K562 (cell line): ENCODE results near the gene GRIN1. TPM values are rescaled to one million over a fixed set of nuclear protein-coding genes. Genes with fewer than 3 reads are reported as not detected.

Experiments used
- C11orf30 ChIP-seq: fragments of 450-650 bp; IDR thresholded peaks from 2 replicates; pipeline ENCODE4 v1.6.1; 2016; ENCODE audit warnings: low read depth, mild to moderate bottlenecking
- MECOM ChIP-seq: fragments of 250-450 bp; sonication (Bioruptor Pico); IDR thresholded peaks from 2 replicates; pipeline ENCODE4 v1.8.0; 2022; ENCODE audit warnings: inconsistent platforms
- NELFE ChIP-seq: IDR thresholded peaks from 2 replicates; pipeline ENCODE4 v1.6.1; 2011; ENCODE audit warnings: mild to moderate bottlenecking; ENCODE audit not compliant: insufficient read depth, insufficient read length
- RAD21 ChIP-seq, 2 experiments: fragments of 250-450 bp in 1 of 2; fragments of 450-650 bp in 1 of 2; sonication (Bioruptor Pico) in 1 of 2; formaldehyde crosslinking in 1 of 2; IDR thresholded peaks in 1 of 2; conservative IDR thresholded peaks in 1 of 2; 2 replicates each; pipeline versions ENCODE4 v1.4.0 to v1.8.0; 2020 to 2022; ENCODE audit warnings: mild to moderate bottlenecking in 2 of 2, moderate library complexity in 1 of 2
- RAD51 ChIP-seq: fragments of 450-650 bp; IDR thresholded peaks from 2 replicates; pipeline ENCODE4 v1.7.1; 2016; ENCODE audit warnings: low read depth, mild to moderate bottlenecking, borderline replicate concordance
- SIN3B ChIP-seq: fragments of 450-650 bp; IDR thresholded peaks from 2 replicates; pipeline ENCODE4 v1.6.1; 2017; ENCODE audit warnings: low read depth, mild to moderate bottlenecking, moderate library complexity
- ZNF408 ChIP-seq: fragments of 250-450 bp; sonication (Bioruptor Pico); IDR thresholded peaks from 2 replicates; pipeline ENCODE4 v1.4.0; 2020; ENCODE audit warnings: low read depth, mild to moderate bottlenecking, moderate library complexity
- ZNF551 ChIP-seq: fragments of 250-450 bp; sonication (Bioruptor Pico); IDR thresholded peaks from 2 replicates; pipeline ENCODE4 v1.5.0; 2021; ENCODE audit warnings: mild to moderate bottlenecking, moderate library complexity
- ZNF785 ChIP-seq: fragments of 250-450 bp; sonication (Bioruptor Pico); IDR thresholded peaks from 2 replicates; pipeline ENCODE4 v1.4.0; 2020; ENCODE audit warnings: mild to moderate bottlenecking
- polyA plus RNA-seq, 8 experiments: library from polyadenylated mRNA; depleted of rRNA in 4 of 8; stranded (reverse) in 5 of 8; unstranded in 3 of 8; fragments of >200 nt; fragmentation: Nextera tagmentation in 2 of 8; fragmentation: Illumina TruSeq in 1 of 8; extraction: Ambion mirVana in 2 of 8; extraction: Trizol in 1 of 8; gene quantifications; 2 replicates each; pipeline versions ENCODE4 v1.2.1 to v1.2.3, GENCODE V29; 2011 to 2014; ENCODE audit warnings: inconsistent platforms in 1 of 8, missing spikeins in 1 of 8
- total RNA-seq, 7 experiments: library from RNA; depleted of rRNA in 6 of 7; stranded (reverse); fragments of >200 nt in 6 of 7; fragmentation: Illumina TruSeq in 2 of 7; extraction: Trizol in 2 of 7; gene quantifications; 2 replicates each; pipeline versions ENCODE4 v1.2.1 to v1.2.3, GENCODE V29; 2011 to 2021; ENCODE audit warnings: low replicate concordance in 1 of 7
- TF ChIP-seq, protein P1 (sequence below): fragments of 250-450 bp; sonication (Bioruptor Pico); IDR thresholded peaks from 2 replicates; pipeline ENCODE4 v1.8.0; 2021; ENCODE audit warnings: mild to moderate bottlenecking, moderate library complexity
- TF ChIP-seq, protein P2 (sequence below): fragments of 250-450 bp; sonication (Bioruptor Pico); IDR thresholded peaks from 2 replicates; pipeline ENCODE4 v1.8.0; 2022; ENCODE audit warnings: moderate library complexity, mild to moderate bottlenecking, inconsistent platforms
- TF ChIP-seq, protein P3 (sequence below), 3 experiments: fragments of 200-800 bp in 1 of 3; sonication (Bioruptor generic) in 1 of 3; sonication (generic) in 1 of 3; formaldehyde crosslinking in 1 of 3; IDR thresholded peaks; 2 replicates each; pipeline versions ENCODE4 v1.6.1 to v1.8.0; 2016 to 2022; ENCODE audit warnings: mild to moderate bottlenecking in 2 of 3, missing compliant biosample characterization in 2 of 3, missing genetic modification characterization in 2 of 3, missing genetic modification reagents in 1 of 3
- TF ChIP-seq, protein P4 (sequence below): fragments of 200-800 bp; sonication (Bioruptor generic); IDR thresholded peaks from 2 replicates; pipeline ENCODE4 v1.6.1; 2017; ENCODE audit warnings: missing genetic modification characterization, missing compliant biosample characterization
- TF ChIP-seq, protein P5 (sequence below): fragments of 250-450 bp; sonication (Bioruptor Pico); IDR thresholded peaks from 2 replicates; pipeline ENCODE4 v1.4.0; 2020; ENCODE audit warnings: mild to moderate bottlenecking, moderate library complexity

The GRIN1 gene
- total and polyA plus RNA-seq, 9 of the 15 experiments (the other 6 are each of a cell fraction or from before 2014, with no cell fraction given) = 0.03 to 0.35 (median 0.16) TPM; not detected in 6

DNA sequence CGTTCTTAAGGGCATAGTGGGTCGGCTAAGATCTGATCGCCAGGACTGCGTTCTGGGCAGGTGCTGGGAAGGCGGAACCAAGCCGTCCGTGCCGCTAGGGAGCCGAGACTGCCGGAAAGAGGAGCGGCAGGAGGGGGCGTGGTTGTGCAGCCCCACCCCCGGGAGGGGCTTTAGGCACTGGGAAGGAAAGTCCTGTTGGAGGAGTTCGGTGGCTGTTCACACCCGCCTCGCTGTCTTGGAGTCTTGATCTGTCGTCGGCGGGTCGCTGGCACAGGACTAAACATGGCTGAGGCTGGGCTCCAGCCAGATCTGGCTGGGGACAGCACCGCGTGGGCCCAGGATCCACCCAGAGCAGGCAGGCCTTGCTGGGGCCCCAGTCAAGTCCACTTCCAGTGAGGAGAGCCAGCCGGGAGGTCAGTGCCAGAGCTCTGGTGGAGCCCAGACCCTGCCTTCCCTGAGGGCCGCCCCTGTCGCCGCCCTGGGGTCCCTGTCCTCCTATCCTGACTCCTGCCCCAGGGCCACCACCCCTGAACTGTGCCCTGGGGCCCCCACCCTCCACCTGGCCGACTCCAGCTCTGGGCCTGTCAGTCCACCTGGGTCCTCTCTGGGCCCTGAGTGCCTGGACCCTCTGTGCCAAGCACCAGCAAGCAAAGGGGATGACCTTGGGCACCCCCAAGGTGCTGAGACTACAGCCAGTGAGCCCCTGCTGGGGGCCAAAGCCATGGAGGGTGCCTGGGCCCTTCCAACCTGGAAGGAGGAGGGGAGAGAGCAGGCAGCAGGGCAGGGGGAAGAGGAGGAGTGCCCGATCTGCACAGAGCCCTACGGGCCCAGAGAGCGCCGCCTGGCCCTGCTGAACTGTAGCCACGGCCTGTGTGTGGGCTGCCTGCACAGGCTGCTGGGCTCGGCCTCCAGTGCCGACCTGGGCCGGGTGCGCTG lies 78.6 kb downstream of the GRIN1 start (continued):
- TF ChIP-seq ZNF785 (CRISPR knock-in tag) = no peak
- TF ChIP-seq, protein P1, sequence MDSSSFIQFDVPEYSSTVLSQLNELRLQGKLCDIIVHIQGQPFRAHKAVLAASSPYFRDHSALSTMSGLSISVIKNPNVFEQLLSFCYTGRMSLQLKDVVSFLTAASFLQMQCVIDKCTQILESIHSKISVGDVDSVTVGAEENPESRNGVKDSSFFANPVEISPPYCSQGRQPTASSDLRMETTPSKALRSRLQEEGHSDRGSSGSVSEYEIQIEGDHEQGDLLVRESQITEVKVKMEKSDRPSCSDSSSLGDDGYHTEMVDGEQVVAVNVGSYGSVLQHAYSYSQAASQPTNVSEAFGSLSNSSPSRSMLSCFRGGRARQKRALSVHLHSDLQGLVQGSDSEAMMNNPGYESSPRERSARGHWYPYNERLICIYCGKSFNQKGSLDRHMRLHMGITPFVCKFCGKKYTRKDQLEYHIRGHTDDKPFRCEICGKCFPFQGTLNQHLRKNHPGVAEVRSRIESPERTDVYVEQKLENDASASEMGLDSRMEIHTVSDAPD (CRISPR knock-in tag) = no peak
- no peak for TF ChIP-seq MECOM (CRISPR knock-in tag)
- TF ChIP-seq, protein P2, sequence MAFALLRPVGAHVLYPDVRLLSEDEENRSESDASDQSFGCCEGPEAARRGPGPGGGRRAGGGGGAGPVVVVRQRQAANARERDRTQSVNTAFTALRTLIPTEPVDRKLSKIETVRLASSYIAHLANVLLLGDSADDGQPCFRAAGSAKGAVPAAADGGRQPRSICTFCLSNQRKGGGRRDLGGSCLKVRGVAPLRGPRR (CRISPR knock-in tag) = no peak
- TF ChIP-seq, protein P3, sequence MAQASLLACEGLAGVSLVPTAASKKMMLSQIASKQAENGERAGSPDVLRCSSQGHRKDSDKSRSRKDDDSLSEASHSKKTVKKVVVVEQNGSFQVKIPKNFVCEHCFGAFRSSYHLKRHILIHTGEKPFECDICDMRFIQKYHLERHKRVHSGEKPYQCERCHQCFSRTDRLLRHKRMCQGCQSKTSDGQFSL (CRISPR knock-in tag; IDR thresholded peaks at IDR 0.05) = no peak
- TF ChIP-seq, protein P3 (tag; IDR thresholded peaks at IDR 0.05) = no peak
- TF ChIP-seq, protein P4, sequence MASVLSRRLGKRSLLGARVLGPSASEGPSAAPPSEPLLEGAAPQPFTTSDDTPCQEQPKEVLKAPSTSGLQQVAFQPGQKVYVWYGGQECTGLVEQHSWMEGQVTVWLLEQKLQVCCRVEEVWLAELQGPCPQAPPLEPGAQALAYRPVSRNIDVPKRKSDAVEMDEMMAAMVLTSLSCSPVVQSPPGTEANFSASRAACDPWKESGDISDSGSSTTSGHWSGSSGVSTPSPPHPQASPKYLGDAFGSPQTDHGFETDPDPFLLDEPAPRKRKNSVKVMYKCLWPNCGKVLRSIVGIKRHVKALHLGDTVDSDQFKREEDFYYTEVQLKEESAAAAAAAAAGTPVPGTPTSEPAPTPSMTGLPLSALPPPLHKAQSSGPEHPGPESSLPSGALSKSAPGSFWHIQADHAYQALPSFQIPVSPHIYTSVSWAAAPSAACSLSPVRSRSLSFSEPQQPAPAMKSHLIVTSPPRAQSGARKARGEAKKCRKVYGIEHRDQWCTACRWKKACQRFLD (CRISPR knock-in tag) = no peak
- TF ChIP-seq, protein P5, sequence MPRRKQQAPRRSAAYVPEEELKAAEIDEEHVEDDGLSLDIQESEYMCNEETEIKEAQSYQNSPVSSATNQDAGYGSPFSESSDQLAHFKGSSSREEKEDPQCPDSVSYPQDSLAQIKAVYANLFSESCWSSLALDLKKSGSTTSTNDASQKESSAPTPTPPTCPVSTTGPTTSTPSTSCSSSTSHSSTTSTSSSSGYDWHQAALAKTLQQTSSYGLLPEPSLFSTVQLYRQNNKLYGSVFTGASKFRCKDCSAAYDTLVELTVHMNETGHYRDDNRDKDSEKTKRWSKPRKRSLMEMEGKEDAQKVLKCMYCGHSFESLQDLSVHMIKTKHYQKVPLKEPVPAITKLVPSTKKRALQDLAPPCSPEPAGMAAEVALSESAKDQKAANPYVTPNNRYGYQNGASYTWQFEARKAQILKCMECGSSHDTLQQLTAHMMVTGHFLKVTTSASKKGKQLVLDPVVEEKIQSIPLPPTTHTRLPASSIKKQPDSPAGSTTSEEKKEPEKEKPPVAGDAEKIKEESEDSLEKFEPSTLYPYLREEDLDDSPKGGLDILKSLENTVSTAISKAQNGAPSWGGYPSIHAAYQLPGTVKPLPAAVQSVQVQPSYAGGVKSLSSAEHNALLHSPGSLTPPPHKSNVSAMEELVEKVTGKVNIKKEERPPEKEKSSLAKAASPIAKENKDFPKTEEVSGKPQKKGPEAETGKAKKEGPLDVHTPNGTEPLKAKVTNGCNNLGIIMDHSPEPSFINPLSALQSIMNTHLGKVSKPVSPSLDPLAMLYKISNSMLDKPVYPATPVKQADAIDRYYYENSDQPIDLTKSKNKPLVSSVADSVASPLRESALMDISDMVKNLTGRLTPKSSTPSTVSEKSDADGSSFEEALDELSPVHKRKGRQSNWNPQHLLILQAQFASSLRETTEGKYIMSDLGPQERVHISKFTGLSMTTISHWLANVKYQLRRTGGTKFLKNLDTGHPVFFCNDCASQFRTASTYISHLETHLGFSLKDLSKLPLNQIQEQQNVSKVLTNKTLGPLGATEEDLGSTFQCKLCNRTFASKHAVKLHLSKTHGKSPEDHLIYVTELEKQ = no peak
- no peak for TF ChIP-seq ZNF551 (CRISPR knock-in tag)
- TF ChIP-seq C11orf30 = peak; percentile 62; the same call in 1 of the 2 replicates
- TF ChIP-seq ZNF408 (CRISPR knock-in tag) = no peak
- TF ChIP-seq SIN3B = peak; percentile 36; the same call in 1 of the 2 replicates
- no peak for TF ChIP-seq NELFE
- no peak; a peak in 1 of 4 replicates for TF ChIP-seq RAD21 (CRISPR knock-in tag; conservative IDR thresholded peaks at IDR 0.05 in 1 of 2, IDR thresholded peaks at IDR 0.05 in 1 of 2)
- no peak for TF ChIP-seq RAD51
